Mucosa of descending colon (tissue), 3 donors: ENCODE measurements around the gene SMARCD2. TPM values are rescaled to one million over a fixed set of nuclear protein-coding genes. Genes with fewer than 3 reads are reported as not detected.
"Not testable (repeated sequence)": the region's sequence is repeated elsewhere in the genome, so short reads cannot be mapped to it uniquely, and the experiment has no call there.

Experiments used
- ATAC-seq: fragments of 200-7000 bp; cut with Tn5 transposase; one replicate; pipeline ENCODE4 v1.9.1; 2020; ENCODE audit warnings: mild to moderate bottlenecking, moderate library complexity
- DNase-seq, 3 donors: peaks; one replicate each; pipeline ENCODE4 v3.0.0-alpha.2; 2020
- H3K36me3 ChIP-seq: fragments of 200-600 bp; one replicate; pipeline ENCODE4 v1.8.0; 2021; ENCODE audit warnings: low read depth, mild to moderate bottlenecking
- H3K4me1 ChIP-seq: fragments of 200-600 bp; one replicate; pipeline ENCODE4 v1.8.0; 2021; ENCODE audit warnings: low read depth, mild to moderate bottlenecking
- H3K4me3 ChIP-seq: fragments of 200-600 bp; one replicate; pipeline ENCODE4 v1.8.0; 2021; ENCODE audit warnings: mild to moderate bottlenecking
- H3K9me3 ChIP-seq: fragments of 200-600 bp; one replicate; pipeline ENCODE4 v1.8.0; 2021; ENCODE audit warnings: mild to moderate bottlenecking
- CTCF ChIP-seq: fragments of 200-600 bp; IDR thresholded peaks from one replicate; pipeline ENCODE4 v1.8.0; 2022; ENCODE audit warnings: antibody characterized with exemption, mild to moderate bottlenecking
- intact Hi-C, 2 donors: fragments of 100-400 bp; cut with DNase I in 1 of 2; cut with micrococcal nuclease in 1 of 2; formaldehyde crosslinking; loops; one replicate each; pipeline versions ENCODE4 v1.11.0 to v1.11.1; 2022; cut with DNase I, micrococcal nuclease
- long read RNA-seq, 2 donors: library from polyadenylated mRNA; unstranded; transcript quantifications; one replicate each; pipeline ENCODE4 v2.0.0, GENCODE V29; 2019 to 2021
- total RNA-seq, 3 donors: library from RNA; stranded (reverse); fragmentation: NEBNext Ultra II Directional in 2 of 3; extraction: Animal tissue kit (Norgen Biotek cat#: 25700) in 2 of 3; gene quantifications; one replicate each; pipeline versions ENCODE4 v1.2.1 to v1.2.4, GENCODE V29; 2021 to 2023
- donor health status: DM: no; HTN: no; CAD: no; lungs with moderate emphysema.
- donor health status: DM: no; HTN: no; CAD: no.
- donor health status: DM: no; HTN: yes; CAD: no.

The SMARCD2 gene
- 10 to 100 TPM; 76.6 to 82.1 (median 80.4) TPM for total RNA-seq
- long read RNA-seq, donor 1, transcript SMARCD2-203 (13 exons, 2,716 nt): major isoform, 77 of 112 reads
- long read RNA-seq, donor 1, partial matches to known transcripts: 20 of 112 reads
- long read RNA-seq, donor 1, other reads (novel, unspliced or antisense): 15 of 112 reads
- long read RNA-seq, donor 2, partial matches to known transcripts: 7 of 10 reads
- long read RNA-seq, donor 2, other reads (novel, unspliced or antisense): 1 of 10 reads

GRCh38 chr17:63842540-63843386, at the start of gene SMARCD2:
SMARCD2 (minus strand) TSS chr17:63842685; CDS start chr17:63842674, 11 bp downstream.
- ATAC-seq: peak; percentile 90
- peak; percentile 99 to 100 (median 100) for DNase-seq
- Histone ChIP-seq H3K4me3 (peak within 1 kb of the TSS; percentile 85), H3K9me3 (no peaks in the 10 kb centered on the region), H3K4me1 (peaks cover 36% of the 10 kb centered on the region), H3K36me3 (no peaks in the 10 kb centered on the region)
- TF ChIP-seq CTCF: no peak
- intact Hi-C loops: no loop called here

DNA sequence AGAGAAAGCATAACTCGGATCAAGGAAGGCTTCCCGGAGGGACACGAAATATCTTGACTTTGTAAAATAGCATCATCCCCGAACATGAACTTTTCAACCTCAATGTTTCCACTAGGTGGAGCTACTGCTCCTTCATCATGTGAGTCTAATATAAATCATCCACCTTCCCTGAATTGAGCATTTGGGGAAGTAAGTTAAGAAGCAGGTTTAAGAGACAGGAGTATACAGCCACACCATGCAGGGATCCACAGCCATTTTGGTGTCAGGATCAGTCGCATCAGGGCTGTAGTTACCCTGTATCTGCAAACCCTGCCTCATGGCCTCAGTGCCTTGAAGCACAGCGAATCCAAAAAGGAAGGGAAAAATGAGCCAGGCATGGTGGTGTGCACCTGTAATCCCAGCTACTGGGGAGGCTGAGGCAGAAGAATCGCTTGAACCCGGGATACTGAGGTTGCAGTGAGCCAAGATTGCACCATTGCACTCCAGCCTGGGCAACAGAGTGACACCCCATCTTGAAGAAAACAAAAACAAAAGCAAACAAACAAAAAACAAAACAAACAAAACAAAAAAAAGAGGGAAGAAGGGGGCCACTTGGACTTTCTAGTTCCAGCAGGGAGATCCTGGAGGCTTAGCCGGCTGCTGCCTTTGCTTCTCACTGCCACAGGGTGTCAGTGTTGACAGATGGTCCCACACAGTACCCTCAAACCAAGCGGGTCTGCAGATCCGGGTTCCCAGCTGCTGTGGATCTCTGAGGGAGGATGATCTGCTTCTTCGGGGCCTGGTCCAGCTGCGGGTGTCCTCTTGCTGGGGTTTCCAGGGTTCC, 46.8 kb upstream of the SMARCD2 start:
- H3K4me3 ChIP-seq, H3K36me3 ChIP-seq, H3K9me3 ChIP-seq, intact Hi-C loops, H3K4me1 ChIP-seq: not testable (repeated sequence)
- ATAC-seq: peak; percentile 45
- peak; percentile 8 for TF ChIP-seq CTCF
- peak in 1 of 3 donors; percentile 46 for DNase-seq

- H3K4me1 ChIP-seq, DNase-seq, H3K4me3 ChIP-seq, H3K9me3 ChIP-seq, ATAC-seq, intact Hi-C loops, H3K36me3 ChIP-seq: not testable (repeated sequence)
These were observed 42.6 kb upstream of the SMARCD2 start for GRCh38 chr17:63885119-63885518.

DNA sequence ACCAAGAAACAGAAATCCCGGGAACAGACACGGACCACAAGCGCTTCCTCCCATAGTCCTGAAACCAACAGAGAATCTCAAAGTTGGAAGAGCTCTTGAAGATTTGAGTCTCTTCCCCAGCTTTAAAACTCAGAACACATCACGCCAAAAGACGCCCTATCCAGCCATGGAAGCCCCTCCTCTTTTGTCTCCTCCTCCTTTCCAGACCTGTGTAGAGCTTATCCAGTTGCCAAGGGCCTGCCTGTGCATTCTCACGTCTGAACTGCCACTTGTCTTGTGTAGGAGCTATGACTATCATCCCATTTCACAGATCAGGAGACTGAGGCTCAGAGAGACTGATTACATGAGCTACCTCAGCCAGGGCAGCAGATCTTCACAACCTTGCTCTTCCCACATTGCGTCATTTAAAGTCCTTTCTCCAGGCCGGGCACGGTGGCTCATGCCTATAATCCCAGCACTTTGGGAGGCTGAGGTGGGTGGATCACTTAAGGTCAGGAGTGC, 40.2 kb upstream of the SMARCD2 start:
- DNase-seq, intact Hi-C loops, ATAC-seq: not testable (repeated sequence)

DNA sequence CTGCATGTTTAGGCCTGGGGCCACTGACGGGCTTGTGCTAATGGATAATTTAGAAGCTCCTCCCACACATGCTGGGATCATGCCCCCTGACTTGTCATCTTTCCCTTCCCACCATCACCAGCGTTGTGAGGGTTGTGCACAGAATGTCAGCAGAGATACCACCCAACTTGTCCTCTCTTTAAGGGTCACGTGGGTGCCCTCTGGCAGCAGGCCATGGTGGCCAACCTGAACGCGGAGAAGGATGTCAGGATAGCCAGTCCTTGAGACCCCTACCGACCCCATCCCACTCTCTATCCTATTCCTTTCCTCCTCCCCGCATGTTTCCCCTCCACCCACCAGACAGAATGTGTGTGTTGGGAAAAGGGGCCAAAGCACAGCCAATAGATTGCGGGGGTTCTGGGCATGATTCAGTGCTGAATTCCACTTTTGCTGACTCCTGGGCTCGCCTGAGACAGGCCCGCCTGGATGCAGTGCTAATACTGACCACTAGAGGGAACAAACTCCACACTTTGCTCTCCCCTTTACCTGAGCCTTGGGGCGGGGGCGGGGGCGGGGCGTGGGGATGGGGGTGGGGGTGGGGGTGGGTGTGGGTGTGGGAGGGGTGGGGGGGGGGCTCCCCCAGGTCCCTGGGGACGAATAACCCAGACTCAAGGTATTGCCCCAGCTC, 39.6 kb upstream of the SMARCD2 start, which contains the start of gene GH2:
GH2 (minus strand) TSS at position 10 of the 667 bp plus-strand sequence. CDS start 143 bp downstream, outside the sequence.
- no peaks in the 10 kb centered on the region for H3K4me1 ChIP-seq
- no peaks in the 10 kb centered on the region for H3K9me3 ChIP-seq
- intact Hi-C loops: no loop called here
- no peaks in the 10 kb centered on the region for H3K36me3 ChIP-seq
- H3K4me3 ChIP-seq: no peak within 1 kb of the TSS
- DNase-seq (peak in 2 of 3 donors; percentile 38 to 77), ATAC-seq (peak; percentile 79)
- peak; percentile 54 for TF ChIP-seq CTCF

More for the DNA sequence above, 40.2 kb upstream of the SMARCD2 start:
- H3K4me3 ChIP-seq, H3K9me3 ChIP-seq, H3K36me3 ChIP-seq, H3K4me1 ChIP-seq: not testable (repeated sequence)

DNA sequence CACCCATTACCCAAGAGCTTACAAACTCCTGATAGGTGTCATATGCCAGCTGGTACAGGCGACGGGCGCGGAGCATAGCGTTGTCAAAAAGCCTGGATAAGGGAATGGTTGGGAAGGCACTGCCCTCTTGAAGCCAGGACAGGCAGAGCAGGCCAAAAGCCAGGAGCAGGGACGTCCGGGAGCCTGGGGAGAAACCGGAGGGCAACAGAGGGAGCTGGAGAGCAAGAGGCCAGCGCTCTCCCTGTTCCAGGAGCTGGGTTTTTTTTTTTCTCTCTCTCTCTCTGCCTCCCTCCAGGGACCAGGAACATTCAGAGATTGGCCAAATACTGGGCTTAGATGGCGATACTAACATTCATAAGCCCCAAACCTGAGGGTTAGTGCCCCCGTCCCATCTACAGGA, 38.9 kb upstream of the SMARCD2 start:
- H3K4me1 ChIP-seq, intact Hi-C loops, H3K9me3 ChIP-seq, DNase-seq, ATAC-seq, H3K36me3 ChIP-seq, H3K4me3 ChIP-seq: not testable (repeated sequence)
